ENCODE measurements around the gene SLC39A5.

The SLC39A5 gene

DNA sequence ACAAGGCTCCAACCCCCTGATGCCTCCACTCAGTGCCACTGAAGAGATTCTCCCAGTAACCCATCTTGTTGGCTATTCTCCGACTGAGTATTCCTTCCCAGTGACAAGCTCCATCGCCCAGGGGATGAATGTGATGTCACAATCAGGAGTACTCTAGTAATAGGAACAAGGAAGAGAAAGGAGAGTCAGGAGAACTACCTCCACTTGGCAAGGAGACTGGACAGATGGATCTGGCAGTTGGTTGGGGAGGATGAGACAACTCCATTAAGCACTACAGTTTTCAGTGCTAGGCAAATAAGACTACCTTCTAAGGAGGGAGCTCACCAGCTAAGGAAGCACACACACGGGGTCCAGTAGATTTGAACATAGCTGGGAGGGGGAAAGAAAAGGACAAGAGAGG, 13.4 kb upstream of the SLC39A5 start:
- H3K4me3 ChIP-seq (ENCODE audit: low read depth, low read length) = no peak overlapping the region
- no peak for DNase-seq (ENCODE audit: low read depth)
- TF ChIP-seq, protein P1, sequence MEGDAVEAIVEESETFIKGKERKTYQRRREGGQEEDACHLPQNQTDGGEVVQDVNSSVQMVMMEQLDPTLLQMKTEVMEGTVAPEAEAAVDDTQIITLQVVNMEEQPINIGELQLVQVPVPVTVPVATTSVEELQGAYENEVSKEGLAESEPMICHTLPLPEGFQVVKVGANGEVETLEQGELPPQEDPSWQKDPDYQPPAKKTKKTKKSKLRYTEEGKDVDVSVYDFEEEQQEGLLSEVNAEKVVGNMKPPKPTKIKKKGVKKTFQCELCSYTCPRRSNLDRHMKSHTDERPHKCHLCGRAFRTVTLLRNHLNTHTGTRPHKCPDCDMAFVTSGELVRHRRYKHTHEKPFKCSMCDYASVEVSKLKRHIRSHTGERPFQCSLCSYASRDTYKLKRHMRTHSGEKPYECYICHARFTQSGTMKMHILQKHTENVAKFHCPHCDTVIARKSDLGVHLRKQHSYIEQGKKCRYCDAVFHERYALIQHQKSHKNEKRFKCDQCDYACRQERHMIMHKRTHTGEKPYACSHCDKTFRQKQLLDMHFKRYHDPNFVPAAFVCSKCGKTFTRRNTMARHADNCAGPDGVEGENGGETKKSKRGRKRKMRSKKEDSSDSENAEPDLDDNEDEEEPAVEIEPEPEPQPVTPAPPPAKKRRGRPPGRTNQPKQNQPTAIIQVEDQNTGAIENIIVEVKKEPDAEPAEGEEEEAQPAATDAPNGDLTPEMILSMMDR (conservative IDR thresholded peaks at IDR 0.05; ENCODE audit: low read depth, low read length) = no peak

DNA sequence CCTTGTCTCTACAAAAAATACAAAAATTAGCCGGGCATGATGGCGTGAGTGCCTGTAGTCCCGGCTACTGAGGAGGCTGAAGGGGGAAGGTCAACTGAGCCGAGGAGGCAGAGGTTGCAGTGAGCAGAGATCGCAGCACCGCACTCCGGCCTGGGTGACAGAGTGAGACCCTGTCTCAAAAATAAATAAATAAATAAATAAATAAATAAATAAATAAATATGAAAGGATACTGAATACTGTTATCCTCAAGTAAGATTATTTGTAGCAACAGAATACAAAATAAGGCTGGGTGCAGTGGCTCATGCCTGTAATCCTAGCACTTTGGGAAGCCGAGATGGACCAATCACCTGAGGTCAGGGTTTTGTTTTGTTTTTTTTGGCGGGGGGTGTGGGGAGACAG, 10.0 kb upstream of the SLC39A5 start:
- TF ChIP-seq, protein P1 (conservative IDR thresholded peaks at IDR 0.05; ENCODE audit: low read depth, low read length) = no peak
- DNase-seq (ENCODE audit: low read depth) = no peak
- no peak overlapping the region for H3K4me3 ChIP-seq (ENCODE audit: low read depth, low read length)

DNA sequence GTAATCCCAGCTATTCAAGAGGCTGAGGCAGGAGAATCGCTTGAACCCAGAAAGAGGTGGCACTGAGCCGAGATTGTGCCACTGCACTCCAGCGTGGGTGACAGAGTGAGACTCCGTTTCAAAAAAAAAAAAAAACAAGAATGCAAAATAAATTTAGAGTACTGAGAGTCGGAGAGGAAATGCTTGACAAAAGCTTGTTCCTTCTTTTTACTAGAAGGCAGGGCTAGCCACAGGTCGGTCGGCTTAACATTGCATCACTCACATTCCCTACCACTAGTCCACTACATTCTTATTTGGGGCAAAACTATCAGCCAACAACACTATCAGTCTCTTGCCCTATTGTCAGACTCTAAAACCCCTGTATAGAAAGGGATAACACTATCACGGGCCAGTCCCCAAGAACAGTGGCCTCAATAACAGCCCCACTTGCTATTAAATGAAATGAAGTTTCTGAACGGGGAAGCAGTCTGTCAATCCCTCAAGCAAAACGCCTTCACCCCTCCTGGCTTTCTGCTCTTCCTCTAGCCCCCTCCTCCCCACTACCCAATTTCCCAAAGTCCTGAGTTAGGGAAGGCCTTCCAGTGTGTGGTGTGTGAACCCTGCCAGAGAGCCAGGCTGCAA, 9.1 kb upstream of the SLC39A5 start:
- TF ChIP-seq, protein P1 (conservative IDR thresholded peaks at IDR 0.05; ENCODE audit: low read depth, low read length) = no peak
- peak overlapping the region; percentile 93 for H3K4me3 ChIP-seq (ENCODE audit: low read depth, low read length)
- DNase-seq (ENCODE audit: low read depth) = peak; percentile 69

DNA sequence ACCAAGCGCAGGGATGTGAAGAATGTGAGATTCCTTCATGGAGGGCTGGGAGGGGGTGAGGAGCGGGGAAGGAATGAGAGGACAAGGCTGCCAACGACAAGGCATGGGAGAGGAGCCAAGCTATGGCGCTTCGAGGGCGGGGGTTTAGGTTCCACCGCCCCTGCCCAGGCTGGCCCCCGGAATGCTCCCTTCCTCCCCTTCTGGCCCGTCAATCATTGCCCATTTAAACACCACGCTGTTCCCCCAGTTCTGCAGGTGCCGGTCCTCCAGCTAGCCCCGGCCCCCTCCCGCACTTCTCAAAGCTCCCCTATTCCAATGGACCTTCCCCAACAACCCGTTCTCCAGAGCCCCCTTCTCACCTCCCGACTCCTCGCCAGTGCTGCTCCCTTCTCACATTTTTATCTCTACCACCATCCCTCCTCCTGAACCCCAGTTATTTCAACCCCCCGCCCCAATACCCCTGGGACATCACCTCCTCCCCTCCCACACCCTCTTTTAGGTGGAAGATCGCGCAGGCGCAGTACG, 8.6 kb upstream of the SLC39A5 start:
- DNase-seq (ENCODE audit: low read depth) = peak; percentile 68

DNA sequence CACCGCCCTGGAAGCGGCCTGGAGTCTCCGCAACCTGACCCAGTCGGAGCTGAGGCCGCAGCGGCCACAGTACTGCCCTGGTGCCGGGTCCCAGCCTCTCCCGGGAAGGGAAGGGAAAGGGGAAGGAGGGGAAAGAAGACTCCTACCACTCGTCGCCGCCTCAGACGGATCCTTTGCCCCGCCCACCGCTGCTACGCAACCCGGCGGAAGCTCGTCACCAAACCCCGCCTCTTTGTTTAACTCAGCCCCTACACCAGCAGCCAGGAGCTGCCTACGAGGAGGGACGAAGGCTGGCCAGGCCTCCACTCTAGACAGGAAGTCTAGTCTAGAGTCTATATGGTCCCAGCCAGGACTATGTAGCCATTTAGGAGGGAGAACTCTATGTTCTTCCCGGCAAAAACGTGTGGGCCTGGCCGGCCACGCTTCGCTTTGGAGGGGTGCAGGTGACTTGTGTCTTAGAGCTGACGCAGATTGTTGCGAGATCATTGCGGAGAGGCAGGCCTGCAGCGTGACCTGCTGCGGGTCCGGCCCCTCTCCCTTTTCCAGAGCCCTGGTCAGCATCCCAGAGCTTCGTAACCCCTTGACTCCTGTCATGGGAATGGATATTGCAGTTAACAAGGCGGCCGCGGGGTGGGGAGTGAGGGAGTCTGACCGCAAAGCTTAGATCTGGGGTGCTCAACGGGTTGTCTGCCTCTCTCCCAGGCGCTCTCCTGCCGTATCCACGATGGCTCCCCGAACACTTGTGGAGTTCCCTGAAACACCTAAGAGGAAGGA, 7.9 kb upstream of the SLC39A5 start, which contains the start of gene RNF41:
Gene RNF41, minus strand, starts transcription at position 166 of the 774 bp plus-strand sequence. CDS start 7,875 bp downstream, outside the sequence.
- TF ChIP-seq, protein P1 (conservative IDR thresholded peaks at IDR 0.05; ENCODE audit: low read depth, low read length) = peak; percentile 28
- peak; percentile 99 for DNase-seq (ENCODE audit: low read depth)
- H3K4me3 ChIP-seq (ENCODE audit: low read depth, low read length) = peak within 1 kb of the TSS; percentile 93

More for the DNA sequence above, 8.6 kb upstream of the SLC39A5 start:
- TF ChIP-seq, protein P1 (conservative IDR thresholded peaks at IDR 0.05; ENCODE audit: low read depth, low read length) = no peak
- peak overlapping the region; percentile 93 for H3K4me3 ChIP-seq (ENCODE audit: low read depth, low read length)

DNA sequence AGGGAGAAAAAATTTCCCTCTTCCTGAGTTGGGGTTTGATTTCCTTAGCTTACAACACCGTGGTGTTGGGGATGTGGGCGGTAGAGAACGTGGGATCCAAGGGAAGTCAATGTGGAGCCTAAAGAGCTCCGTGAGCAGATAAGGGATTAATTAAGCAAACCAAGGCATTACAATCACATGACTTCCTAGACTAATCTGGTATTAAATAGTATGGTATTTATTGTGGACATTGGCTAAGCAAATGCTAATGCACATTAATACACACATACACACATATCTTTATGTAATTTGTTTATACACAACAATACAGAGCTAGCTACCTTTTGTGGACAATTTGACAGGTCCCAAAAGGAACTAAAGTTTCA, 7.3 kb upstream of the SLC39A5 start:
- peak overlapping the region; percentile 93 for H3K4me3 ChIP-seq (ENCODE audit: low read depth, low read length)
- DNase-seq (ENCODE audit: low read depth) = no peak
- TF ChIP-seq, protein P1 (conservative IDR thresholded peaks at IDR 0.05; ENCODE audit: low read depth, low read length) = no peak

Data from choroid plexus epithelial cell (primary cell).